K562 (cell line): Measurements from ENCODE around the gene CIAO3. TPM values are rescaled to one million over a fixed set of nuclear protein-coding genes. Genes with fewer than 3 reads are reported as not detected.
A peak's percentile ranks its signal among the peaks of the same experiment; 100 is the strongest.

Source experiments
- ATAC-seq: fragments of 200-7000 bp; cut with Tn5 transposase; 3 replicates; pipeline ENCODE4 v1.9.1; 2020; ENCODE audit warnings: moderate library complexity
- BruUV-seq: library from RNA; stranded (reverse); fragments of 400-500 nt; replicated peaks from 2 replicates; lab custom pipeline; 2021; lab: Mats Ljungman, UMichigan
- CTCF ChIA-PET: fragments of 300-600 bp; formaldehyde crosslinking; extraction: SDS; loops from one replicate; lab custom pipeline; 2021; ENCODE audit warnings: low intra/inter-chr PET ratio; lab: Yijun Ruan, JAX
- POLR2A ChIA-PET: fragments of 300-600, 350-650 bp; sonication (Branson Sonifier 250); formaldehyde crosslinking; extraction: SDS; loops from one replicate; lab custom pipeline; 2021; ENCODE audit warnings: antibody characterized with exemption, inconsistent platforms; lab: Yijun Ruan, JAX
- DNase-seq, 4 experiments: peaks; one replicate each; pipeline versions ENCODE4 v3.0.0 to v3.0.0-alpha.2; 2011 to 2018; ENCODE audit warnings: low spot score in 3 of 4, mixed read lengths in 3 of 4; ENCODE audit errors: extremely low read depth in 1 of 4
- FAIRE-seq: peaks from 2 replicates; lab custom pipeline; 2011; peaks lifted over from hg19 to GRCh38; lab: Jason Lieb, UNC
- H2AFZ ChIP-seq: 2 replicates; pipeline ENCODE4 v1.6.0; 2011; ENCODE audit warnings: low read depth, low read length, control low read depth, inconsistent platforms
- H3K27ac ChIP-seq: fragments of 200-600 bp; 3 replicates; pipeline ENCODE4 v1.8.0; 2011; ENCODE audit warnings: low read depth, mild to moderate bottlenecking, control low read depth, inconsistent platforms, low read length, moderate library complexity, mixed read lengths; ENCODE audit errors: extremely low read depth
- H3K27me3 ChIP-seq, 2 experiments: fragments of 300-600 bp in 1 of 2; 2 replicates in 1 of 2; 3 replicates in 1 of 2; pipeline versions ENCODE4 v1.6.0 to v1.8.0; 2011; ENCODE audit warnings: inconsistent platforms in 2 of 2, low read length in 2 of 2, mild to moderate bottlenecking in 1 of 2, mixed read lengths in 1 of 2, moderate library complexity in 1 of 2; ENCODE audit not compliant: control insufficient read depth in 2 of 2, insufficient read depth in 2 of 2
- H3K36me3 ChIP-seq: fragments of 300-600 bp; 3 replicates; pipeline ENCODE4 v1.8.0; 2011; ENCODE audit warnings: mild to moderate bottlenecking, low read length, inconsistent platforms; ENCODE audit not compliant: control insufficient read depth, insufficient read depth
- H3K4me1 ChIP-seq, 2 experiments: fragments of 200-600 bp in 1 of 2; replicated peaks in 1 of 2; 2 replicates in 1 of 2; 3 replicates in 1 of 2; pipeline versions ENCODE4 v1.5.1 to v1.8.0; 2011; ENCODE audit warnings: inconsistent platforms in 2 of 2, low read length in 2 of 2, mild to moderate bottlenecking in 1 of 2, mixed read lengths in 1 of 2, moderate library complexity in 1 of 2; ENCODE audit not compliant: control insufficient read depth in 2 of 2, insufficient read depth in 2 of 2
- H3K4me2 ChIP-seq: 2 replicates; pipeline ENCODE4 v1.6.1; 2011; ENCODE audit warnings: low read length, control low read depth, inconsistent platforms, mixed read lengths; ENCODE audit not compliant: insufficient read depth
- H3K4me3 ChIP-seq: fragments of 200-600 bp; sonication (generic), shearing (Covaris generic); 2 replicates; pipeline ENCODE4 v1.5.1; 2016; ENCODE audit warnings: control low read depth, inconsistent platforms
- H3K79me2 ChIP-seq: fragments of 200-600 bp; 3 replicates; pipeline ENCODE4 v1.8.0; 2011; ENCODE audit warnings: low read length, inconsistent platforms; ENCODE audit not compliant: control insufficient read depth, insufficient read depth
- H3K9ac ChIP-seq, 2 experiments: 2 replicates each; pipeline versions ENCODE4 v1.6.0 to v1.6.1; 2011; ENCODE audit warnings: low read depth in 2 of 2, low read length in 2 of 2, control low read depth in 1 of 2, inconsistent platforms in 1 of 2, mild to moderate bottlenecking in 1 of 2, mixed read lengths in 1 of 2; ENCODE audit not compliant: insufficient read depth in 1 of 2
- H3K9me1 ChIP-seq: one replicate; pipeline ENCODE4 v1.6.0; 2011; ENCODE audit warnings: inconsistent platforms, mild to moderate bottlenecking, low read length, moderate library complexity; ENCODE audit not compliant: control insufficient read depth, insufficient read depth
- H3K9me3 ChIP-seq: replicated peaks from 2 replicates; pipeline ENCODE4 v1.5.1; 2011; ENCODE audit warnings: low read depth, low read length, inconsistent platforms; ENCODE audit not compliant: control insufficient read depth, insufficient read depth
- H4K20me1 ChIP-seq: replicated peaks from 2 replicates; pipeline ENCODE4 v1.6.1; 2011; ENCODE audit warnings: low read length, inconsistent platforms, mixed read lengths; ENCODE audit not compliant: control insufficient read depth, insufficient read depth
- CBX3 ChIP-seq, 2 experiments: IDR thresholded peaks; 1 replicate in 1 of 2; 2 replicates in 1 of 2; pipeline ENCODE4 v1.6.1; 2012; ENCODE audit warnings: inconsistent platforms in 2 of 2, low read length in 2 of 2, borderline replicate concordance in 1 of 2, control low read depth in 1 of 2
- FOXK1 ChIP-seq: sonication (generic); formaldehyde crosslinking; IDR thresholded peaks from 2 replicates; pipeline ENCODE4 v1.8.0; 2022; ENCODE audit warnings: missing genetic modification reagents, mild to moderate bottlenecking, borderline replicate concordance
- NCOA4 ChIP-seq: fragments of 450-650 bp; IDR thresholded peaks from 2 replicates; pipeline ENCODE4 v1.6.1; 2018; ENCODE audit warnings: mild to moderate bottlenecking; ENCODE audit not compliant: partially characterized antibody
- RFX1 ChIP-seq: fragments of 450-650 bp; IDR thresholded peaks from 2 replicates; pipeline ENCODE4 v1.6.1; 2016; ENCODE audit warnings: mild to moderate bottlenecking, moderate library complexity
- ZNF121 ChIP-seq: sonication (generic); formaldehyde crosslinking; conservative IDR thresholded peaks from 2 replicates; pipeline ENCODE4 v1.8.0; 2022; ENCODE audit warnings: missing genetic modification reagents
- ZNF224 ChIP-seq: sonication (generic); formaldehyde crosslinking; IDR thresholded peaks from 2 replicates; pipeline ENCODE4 v1.8.0; 2022; ENCODE audit warnings: mild to moderate bottlenecking, missing genetic modification reagents
- WGBS: fragments of 100-300 bp; shearing (Covaris generic); methylation state at CpG from one replicate; pipeline ENCODE4 v1.1.6; 2016; ENCODE audit warnings: low coverage, mixed read lengths; ENCODE audit not compliant: insufficient coverage; ENCODE audit errors: missing lambda C conversion rate; 5-methylcytosine and 5-hydroxymethylcytosine counted together
- in situ Hi-C: fragments of 300-500 bp; cut with MboI; formaldehyde crosslinking; loops from 4 replicates; pipeline ENCODE4 v1.15.0; 2018; ENCODE audit warnings: inconsistent platforms, mixed read lengths
- intact Hi-C: fragments of 100-400 bp; cut with micrococcal nuclease; formaldehyde crosslinking; loops from 2 replicates; pipeline ENCODE4 v1.14.2; 2022
- polyA plus RNA-seq, 8 experiments: library from polyadenylated mRNA; depleted of rRNA in 4 of 8; stranded (reverse) in 5 of 8; unstranded in 3 of 8; fragments of >200 nt; fragmentation: Nextera tagmentation in 2 of 8; fragmentation: Illumina TruSeq in 1 of 8; extraction: Ambion mirVana in 2 of 8; extraction: Trizol in 1 of 8; gene quantifications; 2 replicates each; pipeline versions ENCODE4 v1.2.1 to v1.2.3, GENCODE V29; 2011 to 2014; ENCODE audit warnings: inconsistent platforms in 1 of 8, missing spikeins in 1 of 8
- total RNA-seq, 7 experiments: library from RNA; depleted of rRNA in 6 of 7; stranded (reverse); fragments of >200 nt in 6 of 7; fragmentation: Illumina TruSeq in 2 of 7; extraction: Trizol in 2 of 7; gene quantifications; 2 replicates each; pipeline versions ENCODE4 v1.2.1 to v1.2.3, GENCODE V29; 2011 to 2021; ENCODE audit warnings: low replicate concordance in 1 of 7

The CIAO3 gene
- total and polyA plus RNA-seq, 9 of the 15 experiments (the other 6 are each of a cell fraction or from before 2014, with no cell fraction given): 2.2 to 35.6 (median 18.7) TPM

DNA sequence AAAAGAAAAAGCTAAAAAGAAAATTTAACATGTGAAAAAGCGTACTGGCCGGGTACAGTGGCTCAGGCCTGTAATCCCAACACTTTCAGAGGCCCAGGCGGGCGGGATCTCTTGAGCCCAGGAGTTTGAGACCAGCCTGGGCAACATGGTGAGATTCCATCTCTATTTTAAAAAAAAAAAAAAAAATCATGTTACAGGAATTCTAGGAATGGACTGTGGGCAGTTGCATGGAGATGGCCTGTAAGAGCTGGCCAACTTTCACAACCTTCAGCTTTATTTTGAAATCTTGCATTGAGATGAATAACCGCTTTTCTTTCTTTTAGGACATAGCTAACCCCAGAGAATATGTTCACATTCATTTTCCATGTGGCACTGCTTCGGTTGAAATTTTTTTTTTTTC, 8.2 kb upstream of the CIAO3 start (continued):
- TF ChIP-seq NCOA4 (no peak), FOXK1 (no peak), RFX1 (no peak), ZNF224 (CRISPR knock-in tag) (no peak)

DNA sequence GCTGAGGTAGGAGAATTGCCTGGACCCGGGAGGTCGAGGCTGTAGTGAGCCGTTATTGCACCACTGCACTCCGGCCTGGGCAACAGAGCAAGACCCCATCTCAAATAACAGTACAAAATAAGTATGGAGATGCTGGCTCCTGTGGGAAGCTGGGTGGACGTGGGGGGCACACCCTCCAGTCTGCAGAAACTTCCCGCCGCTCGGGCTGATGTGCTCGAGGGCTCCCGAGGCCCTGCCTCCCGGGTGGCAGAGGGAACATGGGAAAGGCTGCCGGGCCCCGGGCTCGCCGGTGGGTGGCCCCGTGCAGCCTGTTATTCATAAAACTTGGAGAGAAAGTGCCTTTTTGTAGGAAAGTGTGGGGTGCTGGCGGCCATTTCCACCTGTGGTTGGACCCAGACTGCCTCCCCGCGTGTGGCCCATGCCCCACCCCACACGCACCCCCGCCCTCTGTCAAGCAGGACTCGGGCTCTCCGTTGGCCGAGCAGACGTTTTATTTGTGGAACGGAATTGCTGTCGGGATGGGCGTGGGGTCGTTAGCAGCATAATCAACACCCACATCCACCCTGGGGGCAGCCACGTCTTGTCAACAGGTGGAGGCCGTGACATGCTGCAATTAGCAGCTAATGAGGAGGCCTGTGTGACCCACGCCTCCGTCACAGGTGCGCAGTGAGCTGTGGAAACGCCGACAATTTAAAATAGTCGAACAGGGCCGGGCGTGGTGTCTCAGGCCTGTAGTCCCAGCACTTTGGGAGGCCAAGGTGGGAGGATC, 7.4 kb upstream of the CIAO3 start:
- peaks cover 0 to 39% of the 10 kb centered on the region in 2 experiments; a peak in 3 of 5 replicates for H3K4me1 ChIP-seq
- ATAC-seq: no peak
- no peak overlapping the region for H3K9ac ChIP-seq
- no peaks in the 10 kb centered on the region for H3K27me3 ChIP-seq
- H4K20me1 ChIP-seq: no peaks in the 10 kb centered on the region
- no peaks in the 10 kb centered on the region for H3K9me3 ChIP-seq
- CTCF ChIA-PET: no interaction called here
- no peak for TF ChIP-seq CBX3 (IDR thresholded peaks at IDR 0.05; ENCODE audit: borderline replicate concordance in 1 of 2, low read length in 2 of 2)
- TF ChIP-seq ZNF121 (CRISPR knock-in tag): peak; percentile 47; the same call in 1 of the 2 replicates
- TF ChIP-seq, all 486 proteins: peak for 1
- DNase-seq (no peak), FAIRE-seq (no peak)
- no TSS peak for BruUV-seq
- Histone ChIP-seq H3K79me2 (no peaks in the 10 kb centered on the region), H2AFZ (no peak overlapping the region), H3K27ac (no peak overlapping the region), H3K4me2 (no peak overlapping the region), H3K9me1 (no peaks in the 10 kb centered on the region), H3K4me3 (no peak overlapping the region), H3K36me3 (no peaks in the 10 kb centered on the region)
- in situ Hi-C loops (no loop called here), intact Hi-C loops (no loop called here)
- 56% methylated on average over 37 of the region's 39 CpGs for WGBS
- POLR2A ChIA-PET: interaction anchor here (0.6 kb wide), 1 partner anchor 94 kb away, joined by 3 read pairs; no protein-coding TSS in a partner anchor
